T1000 (cell line): Measurements from ENCODE around the gene EXOSC5.

Source experiments
- DNase-seq: peaks from one replicate; lab custom pipeline; 2025; ENCODE audit warnings: mixed read lengths; lab: John Stamatoyannopoulos, UW

EXOSC5 gene

DNA sequence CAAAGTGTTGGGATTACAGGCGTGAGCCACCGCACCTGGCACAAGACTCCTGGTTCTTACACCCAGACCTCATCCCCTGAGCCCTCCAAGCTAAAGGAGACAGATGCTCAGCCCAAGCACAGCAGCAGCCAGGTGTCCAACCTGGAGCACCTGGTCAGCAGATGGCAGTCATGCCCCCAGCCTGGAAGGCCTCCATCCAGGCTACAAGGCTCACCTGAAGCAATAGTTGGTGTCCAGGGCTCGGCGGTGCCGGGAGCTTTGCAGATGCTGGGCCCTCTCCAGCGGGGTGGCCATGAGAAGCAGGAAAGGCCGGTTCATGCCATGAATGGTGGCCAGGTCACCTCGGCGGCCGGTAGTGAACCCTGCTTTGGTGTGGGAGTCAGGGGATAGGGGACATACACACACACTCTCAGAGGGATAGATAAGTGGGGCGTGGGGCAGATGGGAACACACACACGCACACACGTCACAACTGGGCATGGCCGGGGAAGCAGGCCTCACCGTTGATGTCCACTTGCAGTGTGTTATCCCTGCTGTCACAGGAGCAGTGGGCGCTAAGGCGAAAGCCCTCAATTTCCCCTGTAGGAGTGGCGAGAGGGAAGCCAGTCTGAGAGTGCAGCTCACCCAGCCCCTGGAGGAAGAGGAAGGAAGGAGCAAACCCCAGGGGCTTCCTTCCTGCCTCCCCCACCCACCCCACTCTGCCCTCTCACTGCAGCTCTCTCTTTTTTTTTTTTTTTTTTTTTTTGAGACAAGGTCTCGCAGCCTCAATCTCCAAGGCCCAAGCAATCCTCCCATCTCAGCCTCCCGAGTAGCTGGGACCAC, 55.3 kb downstream of the EXOSC5 start:
- DNase-seq, result no peak

DNA sequence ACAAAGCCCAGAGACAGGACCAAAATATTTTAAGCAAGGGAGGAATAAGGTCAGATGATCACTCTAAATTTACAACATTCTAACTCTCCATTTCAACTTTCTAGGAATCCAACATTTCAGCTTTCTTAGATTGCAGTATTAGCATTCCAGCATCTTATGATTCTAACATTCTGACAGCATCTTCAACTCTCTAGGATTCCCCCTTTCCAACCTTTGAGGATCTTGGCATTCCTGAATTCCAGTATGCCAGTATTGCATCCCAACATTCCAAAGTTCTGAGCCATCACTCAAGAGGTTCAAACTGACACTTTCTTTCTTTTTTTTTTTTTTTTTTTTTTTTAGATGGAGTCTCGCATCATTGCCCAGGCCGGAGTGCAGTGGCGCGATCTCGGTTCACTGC, 57.2 kb downstream of the EXOSC5 start:
- no peak for DNase-seq
